ENCODE results near the gene SLC38A9.

The SLC38A9 gene

DNA sequence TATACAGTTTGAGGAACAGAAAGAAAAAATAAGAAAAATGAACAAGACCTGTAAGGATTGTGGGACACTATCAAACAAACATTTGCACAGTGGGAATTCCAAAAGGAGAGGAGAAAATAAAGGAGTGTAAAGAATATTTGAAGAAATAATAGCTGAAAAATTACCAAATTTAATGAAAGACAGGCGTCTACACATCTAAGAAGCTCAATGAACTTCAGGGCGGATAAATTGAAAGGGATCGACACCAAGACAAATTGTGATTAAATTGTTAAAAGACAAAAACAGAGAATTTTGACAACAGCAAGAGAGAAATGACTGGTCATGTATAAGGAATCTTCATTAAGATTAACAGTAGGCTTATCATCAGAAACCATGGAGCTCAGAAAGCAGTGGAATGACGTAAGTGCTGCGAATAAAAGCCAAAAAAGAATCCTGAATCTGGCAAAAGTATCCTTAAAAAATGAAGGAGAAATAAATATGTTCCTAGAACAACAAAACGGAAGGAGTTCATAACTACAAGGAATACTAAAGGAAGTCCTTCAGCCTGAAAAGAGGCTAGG lies 3.5 kb upstream of the SLC38A9 start:
- no peaks in the 10 kb centered on the region for H3K36me3 ChIP-seq (ENCODE audit: insufficient read depth, low read length)
- no peak overlapping the region for H3K4me3 ChIP-seq (ENCODE audit: low read depth in 1 of 2, low read length in 2 of 2)
- H3K4me1 ChIP-seq (ENCODE audit: insufficient read depth, low read length) = peaks cover 20% of the 10 kb centered on the region
- no peaks in the 10 kb centered on the region for H3K9me3 ChIP-seq (ENCODE audit: insufficient read depth, low read length, severe bottlenecking)
- H3K9ac ChIP-seq (ENCODE audit: low read depth, low read length) = no peak overlapping the region; the same call in 1 of the 2 replicates
- no peak overlapping the region for H3K27ac ChIP-seq (ENCODE audit: low read length)
- no peak overlapping the region for H2AFZ ChIP-seq (ENCODE audit: low read depth, low read length)
- H3K79me2 ChIP-seq (ENCODE audit: insufficient read depth, low read length) = peaks cover 15% of the 10 kb centered on the region
- ATAC-seq (ENCODE audit: insufficient read depth, low read depth) = no peak
- no peaks in the 10 kb centered on the region for H3K27me3 ChIP-seq (ENCODE audit: insufficient read depth, low read length, poor library complexity)
- no peak for DNase-seq
- H4K20me1 ChIP-seq (ENCODE audit: insufficient read depth, low read length) = no peaks in the 10 kb centered on the region
- no peak overlapping the region for H3K4me2 ChIP-seq (ENCODE audit: insufficient read depth, low read length)
- no peak for TF ChIP-seq EZH2 (IDR thresholded peaks at IDR 0.05; ENCODE audit: borderline replicate concordance, low read depth, low read length, severe bottlenecking)
- TF ChIP-seq, protein P1, sequence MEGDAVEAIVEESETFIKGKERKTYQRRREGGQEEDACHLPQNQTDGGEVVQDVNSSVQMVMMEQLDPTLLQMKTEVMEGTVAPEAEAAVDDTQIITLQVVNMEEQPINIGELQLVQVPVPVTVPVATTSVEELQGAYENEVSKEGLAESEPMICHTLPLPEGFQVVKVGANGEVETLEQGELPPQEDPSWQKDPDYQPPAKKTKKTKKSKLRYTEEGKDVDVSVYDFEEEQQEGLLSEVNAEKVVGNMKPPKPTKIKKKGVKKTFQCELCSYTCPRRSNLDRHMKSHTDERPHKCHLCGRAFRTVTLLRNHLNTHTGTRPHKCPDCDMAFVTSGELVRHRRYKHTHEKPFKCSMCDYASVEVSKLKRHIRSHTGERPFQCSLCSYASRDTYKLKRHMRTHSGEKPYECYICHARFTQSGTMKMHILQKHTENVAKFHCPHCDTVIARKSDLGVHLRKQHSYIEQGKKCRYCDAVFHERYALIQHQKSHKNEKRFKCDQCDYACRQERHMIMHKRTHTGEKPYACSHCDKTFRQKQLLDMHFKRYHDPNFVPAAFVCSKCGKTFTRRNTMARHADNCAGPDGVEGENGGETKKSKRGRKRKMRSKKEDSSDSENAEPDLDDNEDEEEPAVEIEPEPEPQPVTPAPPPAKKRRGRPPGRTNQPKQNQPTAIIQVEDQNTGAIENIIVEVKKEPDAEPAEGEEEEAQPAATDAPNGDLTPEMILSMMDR (IDR thresholded peaks at IDR 0.05; ENCODE audit: borderline replicate concordance, extremely low read depth, low read length, poor library complexity, severe bottlenecking) = no peak

DNA sequence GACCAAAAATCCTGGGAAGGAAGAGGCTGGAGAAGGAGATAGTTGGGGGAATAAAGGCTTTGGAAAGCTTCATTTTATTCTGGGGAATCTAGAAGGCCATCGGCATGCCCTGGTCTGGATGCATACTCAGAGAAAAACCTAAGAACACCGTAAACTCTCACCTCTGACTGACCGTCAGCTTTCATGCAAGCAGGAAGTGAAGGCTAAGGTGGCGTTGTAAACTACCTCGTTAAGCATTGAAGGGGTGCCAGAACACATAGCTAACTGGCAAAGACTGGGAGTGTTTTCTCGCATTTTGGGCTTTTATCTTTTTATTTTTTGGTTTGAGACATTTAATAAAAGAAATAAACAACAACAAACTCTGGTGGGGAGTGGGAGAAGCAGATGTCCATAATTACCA lies 2.6 kb upstream of the SLC38A9 start:
- Histone ChIP-seq H3K36me3 (ENCODE audit: insufficient read depth, low read length) (no peaks in the 10 kb centered on the region), H3K4me1 (ENCODE audit: insufficient read depth, low read length) (peaks cover 20% of the 10 kb centered on the region), H3K27ac (ENCODE audit: low read length) (no peak overlapping the region), H4K20me1 (ENCODE audit: insufficient read depth, low read length) (no peaks in the 10 kb centered on the region), H3K4me2 (ENCODE audit: insufficient read depth, low read length) (no peak overlapping the region), H3K79me2 (ENCODE audit: insufficient read depth, low read length) (peaks cover 18% of the 10 kb centered on the region), H3K4me3 (ENCODE audit: low read depth in 1 of 2, low read length in 2 of 2) (no peak overlapping the region), H3K9ac (ENCODE audit: low read depth, low read length) (no peak overlapping the region), H3K27me3 (ENCODE audit: insufficient read depth, low read length, poor library complexity) (no peaks in the 10 kb centered on the region), H3K9me3 (ENCODE audit: insufficient read depth, low read length, severe bottlenecking) (no peaks in the 10 kb centered on the region), H2AFZ (ENCODE audit: low read depth, low read length) (no peak overlapping the region; the same call in 1 of the 2 replicates)
- no peak for ATAC-seq (ENCODE audit: insufficient read depth, low read depth)
- DNase-seq = no peak
- TF ChIP-seq EZH2 (IDR thresholded peaks at IDR 0.05; ENCODE audit: borderline replicate concordance, low read depth, low read length, severe bottlenecking) = no peak
- TF ChIP-seq, protein P1 (IDR thresholded peaks at IDR 0.05; ENCODE audit: borderline replicate concordance, extremely low read depth, low read length, poor library complexity, severe bottlenecking) = no peak

DNA sequence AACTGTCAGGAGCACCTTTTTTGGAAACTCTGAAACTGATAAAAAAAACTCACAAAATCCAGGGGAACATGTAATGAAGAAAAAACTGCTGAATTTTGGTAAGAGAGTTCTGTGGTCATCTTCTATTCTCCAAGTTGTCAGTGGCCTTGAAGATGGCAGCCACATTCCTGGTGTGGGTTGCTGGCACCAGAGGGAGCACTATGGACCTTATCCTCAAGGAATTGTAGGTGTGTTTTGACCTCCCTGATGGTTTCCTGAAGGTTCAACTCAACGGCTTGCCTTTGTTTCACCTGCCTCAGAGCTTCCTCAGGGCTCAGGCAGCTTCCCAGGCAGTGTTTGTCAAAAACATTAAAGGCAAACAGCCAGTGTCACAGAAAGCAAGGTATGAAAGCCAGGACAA lies 2.2 kb upstream of the SLC38A9 start:
- DNase-seq = no peak
- Histone ChIP-seq H3K9ac (ENCODE audit: low read depth, low read length) (no peak overlapping the region), H3K4me2 (ENCODE audit: insufficient read depth, low read length) (no peak overlapping the region), H3K9me3 (ENCODE audit: insufficient read depth, low read length, severe bottlenecking) (no peaks in the 10 kb centered on the region), H3K4me1 (ENCODE audit: insufficient read depth, low read length) (peaks cover 20% of the 10 kb centered on the region), H3K27me3 (ENCODE audit: insufficient read depth, low read length, poor library complexity) (no peaks in the 10 kb centered on the region), H3K4me3 (ENCODE audit: low read depth in 1 of 2, low read length in 2 of 2) (no peak overlapping the region), H3K27ac (ENCODE audit: low read length) (no peak overlapping the region), H2AFZ (ENCODE audit: low read depth, low read length) (no peak overlapping the region), H3K79me2 (ENCODE audit: insufficient read depth, low read length) (peaks cover 18% of the 10 kb centered on the region), H3K36me3 (ENCODE audit: insufficient read depth, low read length) (no peaks in the 10 kb centered on the region), H4K20me1 (ENCODE audit: insufficient read depth, low read length) (no peaks in the 10 kb centered on the region)
- TF ChIP-seq, protein P1 (IDR thresholded peaks at IDR 0.05; ENCODE audit: borderline replicate concordance, extremely low read depth, low read length, poor library complexity, severe bottlenecking) = no peak
- TF ChIP-seq EZH2 (IDR thresholded peaks at IDR 0.05; ENCODE audit: borderline replicate concordance, low read depth, low read length, severe bottlenecking) = no peak
- no peak for ATAC-seq (ENCODE audit: insufficient read depth, low read depth)

Data from DND-41 (cell line).